SH-SY5Y (cell line): ENCODE measurements around the gene CTSE.

Experiments used
- GATA2 ChIP-seq: IDR thresholded peaks from 2 replicates; pipeline ENCODE4 v1.6.1; 2011; ENCODE audit warnings: mild to moderate bottlenecking, low read depth, low read length
- GATA3 ChIP-seq: IDR thresholded peaks from 2 replicates; pipeline ENCODE4 v1.6.1; 2011; ENCODE audit warnings: low read depth, mild to moderate bottlenecking, low read length, moderate library complexity

GRCh38 chr1:205978676-205979075 is 45.0 kb downstream of the CTSE start:
- TF ChIP-seq GATA2, result no peak
- TF ChIP-seq GATA3, result no peak
